ENCODE measurements around the gene POLR2H. TPM values are rescaled to one million over a fixed set of nuclear protein-coding genes. Genes with fewer than 3 reads are reported as not detected.

The POLR2H gene
- polyA plus RNA-seq, 4 donors, result 85.8 to 101 (median 93.9) TPM

DNA sequence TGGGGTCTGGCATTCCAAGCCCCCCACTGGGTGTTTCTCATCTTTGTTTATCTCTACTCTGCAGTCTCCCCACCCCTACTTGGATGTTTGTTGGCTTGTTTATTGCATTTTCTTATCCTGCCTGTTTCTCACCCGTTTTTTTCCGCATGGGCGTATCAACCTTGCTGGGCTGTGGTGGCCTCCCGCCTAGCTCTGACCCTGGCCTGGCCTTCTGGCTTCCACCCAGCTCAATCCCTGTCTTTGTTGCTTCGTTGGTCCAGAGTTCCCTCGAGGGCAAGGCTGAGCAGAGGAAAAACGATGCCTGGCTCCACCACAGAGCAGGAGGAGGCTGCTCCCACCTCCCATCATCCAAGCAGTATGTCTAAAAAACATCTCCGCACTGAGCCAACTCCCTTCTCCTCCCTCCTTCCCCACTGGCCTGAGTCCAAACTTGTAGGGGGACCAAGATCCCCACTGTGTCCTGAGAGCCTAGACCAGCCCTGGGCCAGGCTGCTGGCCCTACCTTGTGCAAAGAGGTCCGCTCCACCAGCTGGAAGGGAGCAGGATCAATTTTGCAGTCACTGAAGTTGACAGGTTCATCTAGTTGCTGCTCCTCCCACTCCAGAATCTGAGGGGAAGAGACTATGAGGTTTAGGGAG, 9.9 kb upstream of the POLR2H start:
- DNase-seq (ENCODE audit: low read depth in 4 of 4, low spot score in 3 of 4), result no peak

DNA sequence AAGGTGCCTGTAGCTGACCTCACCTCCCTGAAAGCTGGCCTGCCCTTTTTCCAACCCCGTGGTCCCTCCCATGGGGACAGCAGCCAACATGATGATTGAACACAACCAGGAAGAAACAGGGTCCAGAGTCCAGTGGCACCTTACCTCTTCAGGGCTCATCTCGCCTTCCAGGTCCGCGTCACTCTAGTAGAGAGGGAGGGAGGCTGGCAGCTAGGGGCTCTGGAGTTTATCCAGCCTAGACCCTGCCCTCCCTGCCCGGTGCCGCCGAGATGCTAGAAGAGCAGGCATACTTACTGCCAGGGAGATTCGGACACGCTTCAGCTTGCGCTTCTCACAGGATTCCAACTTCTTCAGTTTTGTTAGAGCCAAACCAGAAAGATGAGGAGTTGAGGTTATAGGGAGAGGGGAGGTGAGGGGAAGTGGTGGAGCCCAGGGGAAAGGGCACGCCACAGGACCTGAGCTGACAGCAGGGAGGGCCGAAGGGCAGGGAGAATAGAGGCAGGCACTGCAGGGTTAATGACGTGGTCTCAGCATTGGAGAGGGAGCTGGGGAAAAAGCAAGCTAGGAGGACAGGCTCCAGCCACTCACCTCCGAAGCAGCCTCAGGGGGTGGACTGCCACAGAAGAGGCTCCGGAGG, 9.2 kb upstream of the POLR2H start:
- no peak for DNase-seq (ENCODE audit: low read depth in 4 of 4, low spot score in 3 of 4)

DNA sequence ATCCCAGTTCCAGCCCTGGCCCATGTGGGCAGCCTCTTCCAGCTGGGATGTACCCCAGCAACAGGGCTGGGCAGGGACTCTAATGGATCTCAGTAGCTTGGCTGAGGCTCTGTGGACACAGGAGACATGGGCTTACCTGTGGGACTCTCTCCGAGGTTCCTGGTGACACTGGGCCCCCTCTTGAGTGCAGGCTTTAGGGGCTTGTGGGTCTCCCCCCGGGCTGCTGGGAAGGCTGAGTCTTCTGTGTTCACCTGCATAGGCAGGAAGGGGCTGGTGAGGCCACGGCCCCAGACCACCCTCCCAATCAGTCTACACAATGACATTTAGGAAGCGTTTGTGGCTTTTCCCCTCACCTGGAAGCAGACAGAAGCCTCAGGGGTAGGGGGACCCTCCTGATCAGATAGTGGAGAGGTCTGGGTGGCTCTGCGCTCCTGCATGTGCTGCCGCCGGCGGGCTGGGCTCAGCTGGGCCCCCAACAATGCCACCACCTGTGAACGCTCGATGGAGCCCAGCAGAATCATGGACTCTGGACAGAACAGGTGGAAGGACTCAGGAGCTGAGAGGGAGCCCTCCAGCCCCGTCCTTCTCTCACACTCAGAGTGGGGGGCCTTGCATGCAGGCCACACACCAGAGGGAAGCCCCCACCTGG, 8.5 kb upstream of the POLR2H start:
- DNase-seq (ENCODE audit: low read depth in 4 of 4, low spot score in 3 of 4), result no peak

DNA sequence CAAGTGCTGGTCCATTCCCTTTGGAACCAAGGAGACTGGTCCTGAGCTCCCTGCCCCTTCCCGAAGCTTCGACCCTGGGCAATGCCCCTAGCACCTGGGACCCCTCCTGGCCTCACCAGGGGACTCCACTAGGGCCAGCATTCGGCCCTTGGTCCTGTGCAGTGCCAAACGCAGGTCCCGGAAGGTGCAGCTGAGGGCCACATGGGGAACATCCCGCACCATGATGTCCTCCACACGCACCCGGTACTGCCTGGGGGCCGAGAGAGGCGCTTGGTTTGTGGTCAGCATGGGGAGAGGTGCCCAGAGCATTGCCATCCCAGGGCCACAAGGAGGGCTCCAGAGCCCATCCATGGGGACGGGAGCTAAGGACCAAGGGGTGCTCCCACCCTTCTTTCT, 8.0 kb upstream of the POLR2H start:
- no peak for DNase-seq (ENCODE audit: low read depth in 4 of 4, low spot score in 3 of 4)

DNA sequence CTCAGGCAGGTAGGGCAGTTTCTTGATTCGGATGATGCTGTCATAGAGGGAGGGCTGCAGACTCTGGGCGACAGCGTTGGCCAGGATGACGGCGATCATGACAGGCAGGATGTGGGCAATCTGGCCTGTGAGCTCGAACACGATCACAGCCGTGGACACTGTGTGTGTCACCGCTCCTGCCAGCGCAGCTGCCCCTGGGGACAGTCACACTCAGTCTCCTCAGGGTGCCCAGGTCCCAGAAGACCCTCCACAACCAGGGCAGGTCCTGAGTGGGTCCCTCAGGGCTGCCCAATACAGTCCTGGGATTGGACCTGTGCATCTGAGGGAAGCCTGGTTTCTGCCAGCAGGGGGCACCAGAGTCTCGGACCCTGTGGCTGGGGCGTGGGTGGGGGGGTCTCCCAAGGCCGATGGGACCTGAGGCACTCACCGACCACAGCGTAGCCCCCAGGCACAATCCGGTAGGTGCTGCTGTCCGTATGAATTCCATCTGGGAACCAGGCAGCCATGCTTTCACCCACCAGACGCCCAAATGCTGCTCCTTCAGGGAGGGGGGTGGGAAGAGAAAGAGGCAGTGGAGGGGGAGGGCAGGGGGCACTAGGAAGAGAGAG, 7.3 kb upstream of the POLR2H start:
- no peak for DNase-seq (ENCODE audit: low read depth in 4 of 4, low spot score in 3 of 4)

DNA sequence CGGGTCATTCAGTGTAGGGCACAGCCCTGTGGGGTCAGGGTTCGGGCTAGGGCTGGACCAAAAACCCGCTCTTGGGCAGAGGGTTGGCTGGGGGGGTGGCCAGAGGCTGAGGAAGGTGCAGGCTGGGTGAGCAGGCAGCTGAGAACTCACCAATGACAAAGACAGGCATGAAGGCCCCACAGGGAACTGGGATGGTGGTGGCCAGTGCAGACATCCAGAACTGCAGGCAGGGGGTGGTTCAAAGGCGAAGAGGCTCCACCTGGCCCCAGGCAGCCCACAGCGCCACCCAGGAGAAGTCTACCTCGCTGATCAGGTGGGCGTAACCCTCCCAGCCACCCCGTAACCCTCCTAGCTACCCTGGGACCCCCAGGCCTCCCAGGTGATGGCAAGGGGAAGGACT, 6.8 kb upstream of the POLR2H start:
- DNase-seq (ENCODE audit: low read depth in 4 of 4, low spot score in 3 of 4), result no peak

DNA sequence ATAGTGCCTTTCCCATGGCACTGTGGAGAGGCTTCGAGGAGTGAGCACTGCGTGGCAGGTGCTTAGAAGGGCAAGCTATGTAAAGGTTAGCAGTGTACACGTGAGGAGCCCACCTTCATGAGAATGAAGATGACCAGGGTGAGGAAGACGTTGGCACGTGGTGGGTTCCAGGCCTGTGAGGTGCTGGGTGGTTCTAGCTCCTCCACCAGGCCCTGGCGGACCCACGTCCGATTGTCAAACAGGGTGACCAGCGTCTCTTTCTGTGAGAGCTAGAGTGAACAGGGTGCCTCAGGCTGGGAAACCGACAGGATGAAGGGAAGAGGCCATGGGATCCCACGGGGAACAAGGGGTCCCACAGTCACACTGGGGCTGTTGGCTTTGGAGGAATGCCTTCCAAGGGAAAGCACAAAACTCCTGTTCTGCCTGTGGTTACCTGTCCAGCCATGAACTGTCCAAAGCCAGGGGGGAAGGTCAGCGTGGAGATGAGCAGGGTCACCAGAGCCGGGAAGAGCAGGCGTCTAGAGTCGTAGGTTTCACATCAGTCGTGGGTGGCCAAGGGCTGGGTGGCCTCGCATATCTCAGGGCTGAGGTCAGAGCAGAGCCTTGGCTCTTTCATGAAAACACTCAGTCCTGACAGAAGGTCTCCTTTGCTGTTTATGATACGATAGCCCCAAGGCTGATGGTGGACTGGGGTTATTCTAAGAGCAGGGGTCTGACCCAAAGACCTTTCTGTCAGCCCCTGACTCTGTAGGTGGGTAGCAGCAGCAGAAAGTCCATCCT, 6.1 kb upstream of the POLR2H start:
- DNase-seq (ENCODE audit: low read depth in 4 of 4, low spot score in 3 of 4), result no peak

DNA sequence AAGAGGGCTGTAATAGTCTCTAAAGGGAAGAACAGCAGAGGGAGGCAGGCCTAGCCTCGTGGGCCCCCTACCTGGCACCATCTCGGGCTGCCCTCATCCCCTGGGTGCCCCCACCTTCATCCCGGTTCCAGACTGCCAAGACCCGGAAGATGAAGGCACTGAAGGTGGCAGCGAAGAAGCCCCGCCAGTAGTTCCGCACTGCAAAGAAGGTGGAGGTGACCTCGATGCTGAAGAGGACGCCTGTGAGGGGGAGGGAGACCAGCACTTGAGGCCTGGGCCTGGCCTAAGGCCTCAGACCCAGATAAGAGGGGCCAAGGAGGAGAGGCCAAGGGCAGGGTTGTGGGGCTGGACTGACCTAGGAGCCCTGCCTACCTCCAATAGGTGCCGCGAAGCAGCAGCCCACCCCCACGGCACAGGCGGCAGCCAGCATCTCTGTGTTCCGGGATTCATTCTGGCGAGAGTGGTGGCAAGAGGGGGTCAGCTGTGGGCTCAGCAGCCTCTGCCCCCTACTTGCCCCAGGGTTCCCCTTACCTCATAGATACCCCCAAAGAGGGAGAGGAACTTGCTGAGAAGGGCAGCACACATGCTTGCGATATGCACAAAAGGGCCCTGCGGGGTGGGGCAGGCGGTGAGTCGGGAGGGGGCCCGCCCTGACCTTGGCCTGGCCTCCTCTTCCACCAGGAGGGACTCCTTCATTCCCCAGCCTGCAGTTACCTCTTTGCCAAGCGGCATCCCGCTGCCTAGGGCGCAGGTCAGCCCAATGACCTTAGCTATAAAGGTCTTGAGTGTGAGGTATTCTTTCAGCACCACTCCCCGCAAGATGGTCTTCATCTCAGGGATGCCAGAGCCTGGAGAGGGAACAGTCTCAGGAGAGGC, 4.0 kb upstream of the POLR2H start:
- DNase-seq (ENCODE audit: low read depth in 4 of 4, low spot score in 3 of 4), result no peak

DNA sequence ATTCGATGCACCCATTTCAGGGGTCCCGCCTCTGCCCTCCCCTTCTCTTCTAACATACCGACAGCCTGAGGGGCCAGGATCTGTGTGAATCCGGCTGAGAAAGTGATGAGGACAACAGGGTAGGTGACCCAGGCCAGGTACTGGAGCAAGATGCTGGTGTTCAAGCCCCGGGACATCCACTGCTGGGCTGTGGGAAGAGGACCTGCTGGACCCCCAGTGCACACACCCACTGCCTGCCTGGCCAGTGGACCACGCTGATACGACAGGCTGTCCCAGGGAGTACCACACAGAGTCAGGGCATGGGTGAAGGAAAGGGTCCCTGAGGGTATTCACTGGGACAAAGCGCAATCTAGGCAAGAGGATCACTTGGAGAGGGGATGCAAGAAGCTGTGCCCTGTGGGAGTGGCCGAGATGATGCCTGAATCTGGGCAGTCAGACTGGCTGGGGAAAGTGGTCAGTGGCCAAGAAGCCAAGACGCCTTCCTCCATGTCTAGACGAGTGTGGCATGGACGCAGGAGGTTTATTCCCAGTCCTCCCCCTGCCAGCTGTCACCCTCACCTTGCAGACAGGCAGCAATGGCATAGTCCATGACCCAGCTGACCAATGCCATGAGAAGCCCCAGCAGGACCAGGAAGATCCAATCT, 3.3 kb upstream of the POLR2H start:
- no peak for DNase-seq (ENCODE audit: low read depth in 4 of 4, low spot score in 3 of 4)

DNA sequence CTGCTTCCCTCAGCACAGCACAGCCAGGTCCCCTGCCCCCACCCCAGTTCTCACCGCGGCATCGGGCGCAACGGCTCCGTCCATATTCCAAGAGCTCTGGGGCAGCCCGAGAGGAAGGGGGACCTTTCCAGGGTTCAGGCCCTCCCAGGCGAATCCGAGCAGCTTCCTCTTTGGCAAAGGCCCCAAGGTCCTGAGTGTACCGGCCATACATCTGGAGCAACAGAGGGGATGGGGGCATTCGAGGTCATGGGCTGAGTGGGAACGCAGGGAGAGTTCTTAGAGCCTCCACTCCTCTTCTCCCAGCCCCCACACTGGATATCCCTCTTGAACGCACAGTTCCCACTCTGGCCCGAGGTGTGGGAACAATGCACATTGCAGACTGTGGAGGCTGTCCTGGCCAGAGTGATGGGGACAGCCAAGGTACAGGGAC, 2.6 kb upstream of the POLR2H start:
- no peak for DNase-seq (ENCODE audit: low read depth in 4 of 4, low spot score in 3 of 4)

DNA sequence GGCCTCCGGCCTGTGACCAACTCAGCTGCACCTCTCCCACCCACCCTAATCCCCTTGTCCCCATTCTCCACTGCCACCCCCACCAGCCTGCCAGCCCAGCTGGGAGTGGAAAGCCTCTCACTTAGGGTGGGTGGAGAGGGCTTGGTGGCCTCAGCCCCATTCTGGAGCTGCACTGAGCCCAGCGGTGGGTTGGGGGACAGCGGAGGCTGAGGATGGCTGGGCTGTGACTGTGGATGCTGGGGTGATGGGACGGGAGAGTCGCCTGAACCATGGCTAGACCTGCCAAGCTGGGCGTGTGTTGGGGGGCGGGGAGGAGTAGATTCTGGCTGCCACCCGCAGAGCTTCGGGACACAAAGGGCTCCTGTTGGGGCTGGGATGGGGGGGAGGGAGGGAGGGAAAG, 1.9 kb upstream of the POLR2H start:
- DNase-seq (ENCODE audit: low read depth in 4 of 4, low spot score in 3 of 4), result no peak

DNA sequence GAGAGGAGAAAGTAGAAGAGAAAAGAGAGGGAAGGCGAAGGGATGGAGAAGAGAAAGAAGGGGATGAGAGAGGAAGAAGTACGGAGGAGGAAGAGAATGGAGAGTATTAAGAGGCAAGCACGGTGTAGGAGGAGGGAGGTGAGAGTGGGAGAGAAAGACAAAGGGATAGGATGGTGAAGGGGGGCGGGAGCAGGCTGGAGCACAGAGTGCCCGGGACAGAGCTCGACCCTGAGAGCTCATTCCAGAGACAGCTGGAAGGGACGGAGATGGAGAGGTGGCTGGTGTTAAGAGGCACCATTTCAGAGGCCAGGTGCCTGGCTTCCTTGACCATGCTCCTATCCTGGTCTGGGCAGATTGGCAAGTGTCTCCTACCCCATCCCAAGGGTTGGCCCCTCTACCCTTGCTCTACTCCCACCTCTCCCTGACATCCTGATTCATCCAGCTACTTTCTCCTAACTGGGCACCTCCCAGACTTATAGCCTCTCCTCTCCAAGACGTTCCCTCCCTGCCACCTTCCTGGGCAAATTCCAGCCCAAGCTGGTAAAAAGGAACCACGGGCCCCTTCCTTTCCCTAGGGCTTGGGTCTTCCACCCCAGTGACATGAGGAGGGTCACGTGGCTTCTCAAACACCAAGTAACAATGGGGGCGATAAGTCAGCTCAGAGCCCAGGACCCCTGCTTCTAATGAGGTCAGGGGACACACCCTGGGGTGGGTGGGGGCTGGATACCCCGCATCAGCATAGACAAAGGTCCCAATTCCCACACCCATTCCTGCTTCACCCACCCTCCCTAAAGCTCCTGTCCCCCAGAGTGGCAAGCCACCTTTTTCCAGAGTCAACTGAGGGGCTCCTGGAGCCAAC, 1.2 kb upstream of the POLR2H start:
- DNase-seq (ENCODE audit: low read depth in 4 of 4, low spot score in 3 of 4), result no peak

DNA sequence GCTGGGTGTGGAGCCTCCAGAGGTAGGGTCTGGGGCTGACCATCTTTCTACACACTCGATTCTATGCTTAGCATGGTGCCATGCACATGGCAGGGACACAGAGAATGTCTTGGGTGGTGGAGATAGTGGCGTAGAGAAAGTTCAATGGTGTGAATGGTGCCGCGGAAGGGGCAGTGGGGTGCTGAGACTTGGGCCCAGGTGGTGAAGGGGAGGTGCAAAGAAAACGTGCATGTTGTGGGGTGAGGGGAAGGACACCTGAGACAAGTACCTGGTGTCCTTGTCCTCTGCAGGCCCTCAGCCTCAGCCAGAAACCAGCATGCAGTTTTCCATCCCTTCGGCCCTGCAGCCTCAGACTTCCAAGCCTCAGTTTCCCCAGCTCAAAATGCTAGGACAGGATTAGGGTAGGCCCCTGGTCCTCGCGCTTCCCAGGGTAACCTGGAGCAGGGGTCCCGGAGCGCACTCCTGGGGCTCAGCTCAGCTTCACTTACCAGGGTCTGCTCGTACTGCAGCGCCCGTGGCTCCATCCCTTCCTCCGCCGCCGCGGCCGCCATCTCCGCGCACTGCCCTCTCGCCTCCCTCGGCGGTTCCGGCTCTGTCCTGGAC, 480 bp upstream of the POLR2H start:
- DNase-seq (ENCODE audit: low read depth in 4 of 4, low spot score in 3 of 4), result no peak

DNA sequence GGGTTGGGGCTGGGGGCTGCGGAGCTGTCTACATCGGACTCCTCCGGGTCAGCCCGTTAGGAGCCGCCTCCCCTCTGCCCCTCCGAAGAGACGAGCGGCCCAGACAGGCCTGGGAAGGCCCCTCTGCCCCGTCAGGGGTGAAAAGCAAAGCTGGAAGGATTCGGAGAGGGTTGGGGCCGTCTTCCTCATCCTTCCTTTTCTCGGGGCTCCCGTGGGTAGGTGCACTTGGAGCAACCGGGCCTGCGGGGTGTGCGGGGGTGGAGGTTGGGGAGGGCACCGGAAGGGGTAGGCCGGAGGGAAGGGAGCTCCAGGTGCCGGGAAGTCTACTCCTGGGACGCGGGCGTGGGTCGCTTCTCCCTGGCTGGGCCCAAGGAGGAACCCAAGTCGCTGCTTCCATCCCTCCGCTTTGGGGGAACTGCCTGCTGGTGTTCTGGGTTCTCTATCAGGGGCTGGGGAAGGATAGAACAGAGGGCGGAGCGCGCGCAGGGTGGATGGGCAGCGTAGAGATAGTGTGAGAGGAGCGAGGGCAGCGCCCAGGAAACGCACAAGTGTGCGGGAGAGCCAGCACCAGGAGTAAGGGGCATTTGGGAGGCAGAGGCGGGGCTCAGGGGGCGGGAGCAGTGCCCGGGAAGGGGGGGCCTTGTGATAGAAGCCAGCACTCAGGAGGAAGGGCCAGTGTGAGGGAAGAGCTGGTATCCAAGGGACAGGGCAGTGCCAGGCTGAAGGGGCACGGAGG, 590 bp downstream of the POLR2H start:
- DNase-seq (ENCODE audit: low read depth in 4 of 4, low spot score in 3 of 4), result no peak

DNA sequence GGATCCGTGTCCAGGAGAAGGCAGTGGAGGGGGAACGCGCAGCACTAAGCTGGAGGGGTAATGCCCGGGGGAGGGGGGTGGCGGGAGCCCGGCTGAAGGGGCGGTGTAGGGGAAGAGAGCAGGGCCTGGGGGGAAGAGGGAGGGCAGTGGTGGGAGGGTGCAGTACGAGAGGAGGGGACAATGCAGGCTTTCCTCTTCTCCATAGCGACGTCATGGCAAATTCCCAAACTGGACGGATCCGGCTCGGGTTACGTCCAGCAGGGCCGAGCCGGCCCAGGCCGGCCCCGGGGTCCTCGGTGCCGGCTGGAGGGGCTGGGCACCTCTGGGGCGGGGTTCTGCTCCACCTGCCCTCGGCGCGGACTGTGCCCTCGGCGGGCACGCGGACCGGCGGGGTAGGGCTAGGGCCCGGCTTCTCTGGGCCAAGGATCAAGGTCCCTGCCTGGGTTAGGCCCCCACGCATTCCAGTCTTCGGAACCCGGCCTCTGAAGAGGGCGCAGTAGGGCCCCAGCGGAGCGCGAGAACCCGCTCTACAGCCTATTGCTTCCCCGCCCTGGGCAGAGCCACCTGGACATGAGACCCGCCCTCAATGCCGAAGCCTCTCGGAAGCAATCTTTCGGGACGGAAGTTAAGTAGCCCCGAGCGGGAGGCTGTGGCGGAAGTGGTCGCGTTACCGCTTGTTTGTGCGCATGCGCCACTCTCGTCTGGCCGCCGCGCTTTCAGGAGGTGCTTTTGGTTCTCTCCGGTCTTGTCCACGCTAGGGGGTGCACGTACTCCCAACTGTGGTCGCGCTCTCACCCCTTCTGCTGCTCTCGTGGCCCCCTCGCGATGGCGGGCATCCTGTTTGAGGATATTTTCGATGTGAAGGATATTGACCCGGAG, 1.4 kb downstream of the POLR2H start:
- peak; percentile 94 to 96 (median 95) for DNase-seq (ENCODE audit: low read depth in 4 of 4, low spot score in 3 of 4)

DNA sequence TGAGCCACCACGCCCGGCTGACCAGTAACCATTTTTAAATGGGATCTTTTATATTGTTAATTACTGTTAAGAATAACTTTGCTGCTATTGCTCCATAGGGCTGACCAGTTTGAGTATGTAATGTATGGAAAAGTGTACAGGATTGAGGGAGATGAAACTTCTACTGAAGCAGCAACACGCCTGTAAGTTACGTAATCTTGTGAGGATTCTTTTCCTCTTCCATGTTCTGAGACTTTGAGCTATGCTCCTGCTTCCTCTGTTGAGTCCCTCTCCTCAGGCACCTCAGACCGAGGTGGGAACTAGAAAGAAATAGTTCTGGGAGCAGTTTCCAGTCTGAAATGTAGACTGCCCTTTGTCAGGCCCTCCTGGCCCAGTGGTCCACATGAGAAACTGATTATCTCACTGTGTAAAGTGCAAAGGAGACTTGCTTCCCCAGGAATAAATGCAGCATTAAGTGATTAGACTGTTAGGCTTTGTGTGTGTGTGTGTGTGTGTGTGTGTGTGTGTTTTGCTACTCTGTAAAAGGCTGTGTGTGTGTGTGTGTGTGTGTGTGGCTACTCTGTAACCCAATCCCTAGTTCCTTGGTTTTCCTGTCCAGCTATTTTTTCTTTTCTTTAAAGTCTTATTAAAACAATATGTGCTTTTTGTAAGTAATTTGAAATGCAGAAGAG, 5.2 kb downstream of the POLR2H start:
- DNase-seq (ENCODE audit: low read depth in 4 of 4, low spot score in 3 of 4), result no peak

Data from right renal pelvis (tissue), 4 donors.